ENCODE data around the gene ZNF554.

The ZNF554 gene

GRCh38 chr19:2885736-2886135 is 66.1 kb downstream of the ZNF554 start:
- Mint-ChIP-seq H3K27me3 (no peaks in the 10 kb centered on the region), H3K27ac (no peak overlapping the region), H3K4me3 (no peak overlapping the region)

More at GRCh38 chr19:2885736-2886135, 66.1 kb downstream of the ZNF554 start:
- Mint-ChIP-seq H3K4me1 (ENCODE audit: low read depth) (peaks cover 10% of the 10 kb centered on the region), H3K36me3 (ENCODE audit: low read depth) (no peaks in the 10 kb centered on the region), H3K9me3 (no peaks in the 10 kb centered on the region)

All from stimulated activated naive CD8-positive, alpha-beta T cell treated with anti-CD3 and anti-CD28 coated beads, Interleukin-15, Interleukin-2, amounts not matched to agents 100 ng/mL and 50 ng/mL, for 24 hours (primary cell).